Measurements from ENCODE around the gene PRPF18.

The PRPF18 gene

GRCh38 chr10:13668126-13668525 is 81.4 kb downstream of the PRPF18 start:
- no peak for DNase-seq (ENCODE audit: low read depth in 4 of 4, low spot score in 1 of 4)

- DNase-seq (ENCODE audit: low read depth in 4 of 4, low spot score in 1 of 4), result no peak
Measured at GRCh38 chr10:13669182-13669855, 82.6 kb downstream of the PRPF18 start.

GRCh38 chr10:13669901-13670300 is 83.1 kb downstream of the PRPF18 start:
- no peak for DNase-seq (ENCODE audit: low read depth in 4 of 4, low spot score in 1 of 4)

GRCh38 chr10:13670311-13670710 is 83.5 kb downstream of the PRPF18 start:
- no peak for DNase-seq (ENCODE audit: low read depth in 4 of 4, low spot score in 1 of 4)

GRCh38 chr10:13671904-13672303 is 85.1 kb downstream of the PRPF18 start:
- no peak for DNase-seq (ENCODE audit: low read depth in 4 of 4, low spot score in 1 of 4)

GRCh38 chr10:13672548-13672947 is 85.8 kb downstream of the PRPF18 start:
- DNase-seq (ENCODE audit: low read depth in 4 of 4, low spot score in 1 of 4), result no peak

- DNase-seq (ENCODE audit: low read depth in 4 of 4, low spot score in 1 of 4), result no peak
Measured at GRCh38 chr10:13673156-13673555, 86.4 kb downstream of the PRPF18 start.

GRCh38 chr10:13674645-13675588 is 88.2 kb downstream of the PRPF18 start:
- DNase-seq (ENCODE audit: low read depth in 4 of 4, low spot score in 1 of 4), result no peak

- DNase-seq (ENCODE audit: low read depth in 4 of 4, low spot score in 1 of 4), result no peak
Measured at GRCh38 chr10:13678101-13678843, 91.5 kb downstream of the PRPF18 start.

All from stimulated activated CD4-positive, alpha-beta T cell treated with anti-CD3 and anti-CD28 coated beads, Interleukin-1b, Interleukin-23, amount 100 ng/mL, for 24 hours (primary cell).